Activated CD4-positive, alpha-beta memory T cell treated with anti-CD3 and anti-CD28 coated beads for 36 hours (primary cell): ENCODE measurements around the gene NAV2. TPM values are rescaled to one million over a fixed set of nuclear protein-coding genes. Genes with fewer than 3 reads are reported as not detected.

Experiments used
- CTCF ChIA-PET: fragments of 350-600 bp; sonication (Branson Sonifier 250); formaldehyde crosslinking; loops from one replicate; lab custom pipeline; 2021; ENCODE audit warnings: antibody characterized with exemption, inconsistent platforms; lab: Charles Lee
- POLR2A ChIA-PET: fragments of 350-600 bp; sonication (Branson Sonifier 250); formaldehyde crosslinking; loops from one replicate; lab custom pipeline; 2021; ENCODE audit warnings: antibody characterized with exemption; lab: Charles Lee
- DNase-seq: peaks from one replicate; pipeline ENCODE4 v3.0.0-alpha.2; 2020
- H3K27ac Mint-ChIP-seq: one replicate; pipeline ENCODE4 v1.8.0; 2021; ENCODE audit warnings: mixed read lengths
- H3K27me3 Mint-ChIP-seq: one replicate; pipeline ENCODE4 v1.8.0; 2021; ENCODE audit warnings: mixed read lengths
- H3K36me3 Mint-ChIP-seq: one replicate; pipeline ENCODE4 v1.8.0; 2021; ENCODE audit warnings: mixed read lengths
- H3K4me1 Mint-ChIP-seq: one replicate; pipeline ENCODE4 v1.8.0; 2021; ENCODE audit warnings: low read depth, mixed read lengths
- H3K4me3 Mint-ChIP-seq: one replicate; pipeline ENCODE4 v1.8.0; 2021; ENCODE audit warnings: mild to moderate bottlenecking, mixed read lengths
- H3K9me3 Mint-ChIP-seq: one replicate; pipeline ENCODE4 v1.8.0; 2021; ENCODE audit warnings: mixed read lengths
- intact Hi-C: fragments of 100-400 bp; cut with micrococcal nuclease; formaldehyde crosslinking; loops from one replicate; pipeline ENCODE4 v1.15.1; 2023
- total RNA-seq, 2 experiments: library from RNA; stranded (reverse); gene quantifications; one replicate each; pipeline ENCODE4 v1.2.3, GENCODE V29; 2021

NAV2 gene
- total RNA-seq, 2 experiments from 2014 or later = 0.75 to 0.86 TPM

GRCh38 chr11:19836666-19837065 lies 124.0 kb downstream of the NAV2 start:
- no peak for DNase-seq
- Mint-ChIP-seq H3K27ac (no peak overlapping the region), H3K27me3 (no peaks in the 10 kb centered on the region), H3K36me3 (no peaks in the 10 kb centered on the region), H3K4me3 (no peak overlapping the region), H3K9me3 (no peaks in the 10 kb centered on the region), H3K4me1 (no peaks in the 10 kb centered on the region)
- CTCF ChIA-PET = no interaction called here
- intact Hi-C loops = no loop called here
- POLR2A ChIA-PET = no interaction called here

- DNase-seq = no peak
Observed at GRCh38 chr11:19838994-19839768, 126.5 kb downstream of the NAV2 start.

GRCh38 chr11:19840961-19841360 lies 128.3 kb downstream of the NAV2 start:
- Mint-ChIP-seq H3K9me3 (no peaks in the 10 kb centered on the region), H3K4me3 (no peak overlapping the region), H3K36me3 (no peaks in the 10 kb centered on the region), H3K27ac (no peak overlapping the region), H3K27me3 (no peaks in the 10 kb centered on the region), H3K4me1 (no peaks in the 10 kb centered on the region)
- intact Hi-C loops = no loop called here
- ChIA-PET CTCF (no interaction called here), POLR2A (no interaction called here)
- DNase-seq = no peak

More at GRCh38 chr11:19838994-19839768, 126.5 kb downstream of the NAV2 start:
- no peaks in the 10 kb centered on the region for H3K4me1 Mint-ChIP-seq
- POLR2A ChIA-PET = no interaction called here
- CTCF ChIA-PET = no interaction called here
- no peak overlapping the region for H3K4me3 Mint-ChIP-seq
- H3K27me3 Mint-ChIP-seq = no peaks in the 10 kb centered on the region
- H3K27ac Mint-ChIP-seq = no peak overlapping the region
- no peaks in the 10 kb centered on the region for H3K9me3 Mint-ChIP-seq
- intact Hi-C loops = no loop called here
- no peaks in the 10 kb centered on the region for H3K36me3 Mint-ChIP-seq

GRCh38 chr11:19842505-19842904 lies 129.9 kb downstream of the NAV2 start:
- no peaks in the 10 kb centered on the region for H3K4me1 Mint-ChIP-seq
- H3K27me3 Mint-ChIP-seq = no peaks in the 10 kb centered on the region
- ChIA-PET CTCF (no interaction called here), POLR2A (no interaction called here)
- no peak overlapping the region for H3K27ac Mint-ChIP-seq
- no peaks in the 10 kb centered on the region for H3K36me3 Mint-ChIP-seq
- no peaks in the 10 kb centered on the region for H3K9me3 Mint-ChIP-seq
- no peak for DNase-seq
- H3K4me3 Mint-ChIP-seq = no peak overlapping the region
- intact Hi-C loops = no loop called here

- H3K4me1 Mint-ChIP-seq = no peaks in the 10 kb centered on the region
- DNase-seq = no peak
- intact Hi-C loops = no loop called here
- H3K27me3 Mint-ChIP-seq = no peaks in the 10 kb centered on the region
- ChIA-PET POLR2A (no interaction called here), CTCF (interaction anchor here (0.6 kb wide), 1 partner anchor 9 kb away, joined by 3 read pairs; no protein-coding TSS in a partner anchor)
- no peak overlapping the region for H3K4me3 Mint-ChIP-seq
- H3K36me3 Mint-ChIP-seq = no peaks in the 10 kb centered on the region
- no peaks in the 10 kb centered on the region for H3K9me3 Mint-ChIP-seq
- no peak overlapping the region for H3K27ac Mint-ChIP-seq
Observed at GRCh38 chr11:19843079-19843478, 130.4 kb downstream of the NAV2 start.

- no peak for DNase-seq
- no peaks in the 10 kb centered on the region for H3K36me3 Mint-ChIP-seq
- POLR2A ChIA-PET = no interaction called here
- H3K27ac Mint-ChIP-seq = no peak overlapping the region
- H3K4me1 Mint-ChIP-seq = no peaks in the 10 kb centered on the region
- no peak overlapping the region for H3K4me3 Mint-ChIP-seq
- intact Hi-C loops = no loop called here
- H3K9me3 Mint-ChIP-seq = no peaks in the 10 kb centered on the region
- CTCF ChIA-PET = no interaction called here
- no peaks in the 10 kb centered on the region for H3K27me3 Mint-ChIP-seq
Observed at GRCh38 chr11:19844012-19844411, 131.4 kb downstream of the NAV2 start.

GRCh38 chr11:19844806-19845205 lies 132.2 kb downstream of the NAV2 start:
- H3K36me3 Mint-ChIP-seq = no peaks in the 10 kb centered on the region

GRCh38 chr11:19845626-19846025 lies 133.0 kb downstream of the NAV2 start:
- Mint-ChIP-seq H3K27ac (no peak overlapping the region), H3K9me3 (no peaks in the 10 kb centered on the region), H3K4me3 (no peak overlapping the region), H3K27me3 (no peaks in the 10 kb centered on the region), H3K36me3 (no peaks in the 10 kb centered on the region), H3K4me1 (no peaks in the 10 kb centered on the region)
- ChIA-PET CTCF (no interaction called here), POLR2A (no interaction called here)
- intact Hi-C loops = no loop called here
- no peak for DNase-seq

More at GRCh38 chr11:19844806-19845205, 132.2 kb downstream of the NAV2 start:
- Mint-ChIP-seq H3K4me1 (no peaks in the 10 kb centered on the region), H3K9me3 (no peaks in the 10 kb centered on the region), H3K27ac (no peak overlapping the region), H3K27me3 (no peaks in the 10 kb centered on the region), H3K4me3 (no peak overlapping the region)
- ChIA-PET CTCF (no interaction called here), POLR2A (no interaction called here)
- intact Hi-C loops = no loop called here
- no peak for DNase-seq

- no peak overlapping the region for H3K4me3 Mint-ChIP-seq
- no peaks in the 10 kb centered on the region for H3K9me3 Mint-ChIP-seq
- no peaks in the 10 kb centered on the region for H3K36me3 Mint-ChIP-seq
- no peaks in the 10 kb centered on the region for H3K4me1 Mint-ChIP-seq
- H3K27ac Mint-ChIP-seq = no peak overlapping the region
- H3K27me3 Mint-ChIP-seq = no peaks in the 10 kb centered on the region
- POLR2A ChIA-PET = no interaction called here
- CTCF ChIA-PET = no interaction called here
- no peak for DNase-seq
- intact Hi-C loops = no loop called here
Observed at GRCh38 chr11:19846654-19847305, 134.1 kb downstream of the NAV2 start.

- no peak for DNase-seq
- intact Hi-C loops = no loop called here
- ChIA-PET CTCF (no interaction called here), POLR2A (no interaction called here)
- no peaks in the 10 kb centered on the region for H3K36me3 Mint-ChIP-seq
- no peaks in the 10 kb centered on the region for H3K27me3 Mint-ChIP-seq
- no peaks in the 10 kb centered on the region for H3K4me1 Mint-ChIP-seq
- no peaks in the 10 kb centered on the region for H3K9me3 Mint-ChIP-seq
- H3K4me3 Mint-ChIP-seq = no peak overlapping the region
- H3K27ac Mint-ChIP-seq = no peak overlapping the region
Observed at GRCh38 chr11:19848219-19848618, 135.6 kb downstream of the NAV2 start.

GRCh38 chr11:19849107-19849789 lies 136.6 kb downstream of the NAV2 start:
- ChIA-PET CTCF (no interaction called here), POLR2A (interaction anchor here (0.7 kb wide), 1 partner anchor 178 kb away, joined by 3 read pairs; no protein-coding TSS in a partner anchor)
- no peaks in the 10 kb centered on the region for H3K27me3 Mint-ChIP-seq
- H3K4me3 Mint-ChIP-seq = no peak overlapping the region
- no peak overlapping the region for H3K27ac Mint-ChIP-seq
- H3K4me1 Mint-ChIP-seq = no peaks in the 10 kb centered on the region
- no peaks in the 10 kb centered on the region for H3K36me3 Mint-ChIP-seq
- DNase-seq = no peak
- no peaks in the 10 kb centered on the region for H3K9me3 Mint-ChIP-seq
- intact Hi-C loops = no loop called here

- no peak for DNase-seq
- no peak overlapping the region for H3K4me3 Mint-ChIP-seq
- no peak overlapping the region for H3K27ac Mint-ChIP-seq
- intact Hi-C loops = no loop called here
- CTCF ChIA-PET = no interaction called here
- no peaks in the 10 kb centered on the region for H3K9me3 Mint-ChIP-seq
- no peaks in the 10 kb centered on the region for H3K36me3 Mint-ChIP-seq
- POLR2A ChIA-PET = no interaction called here
- H3K27me3 Mint-ChIP-seq = no peaks in the 10 kb centered on the region
- no peaks in the 10 kb centered on the region for H3K4me1 Mint-ChIP-seq
Observed at GRCh38 chr11:19849947-19850593, 137.4 kb downstream of the NAV2 start.
